ENCODE data around the gene FAM241B.

- no peak for TF ChIP-seq POLR2A (IDR thresholded peaks at IDR 0.05; ENCODE audit: low read length)
- no peak for TF ChIP-seq GATA1 (IDR thresholded peaks at IDR 0.05; ENCODE audit: low read depth, low read length)
Observed at GRCh38 chr10:69646185-69647060, 16.4 kb downstream of the FAM241B start.
